Uterus (tissue), 2 donors: ENCODE data around the gene MILR1.

Experiments used
- CTCF ChIP-seq, 4 experiments: fragments of 200-600 bp in 2 of 4; fragments of 450-650 bp in 2 of 4; sonication (generic) in 2 of 4; IDR thresholded peaks; one replicate each; pipeline ENCODE4 v1.5.1; 2016 to 2019; ENCODE audit warnings: antibody characterized with exemption in 4 of 4, mild to moderate bottlenecking in 2 of 4, moderate library complexity in 1 of 4
- POLR2A ChIP-seq, 2 donors: fragments of 450-650 bp; IDR thresholded peaks; one replicate each; pipeline ENCODE4 v1.6.1; 2016; ENCODE audit warnings: antibody characterized with exemption in 2 of 2, mild to moderate bottlenecking in 1 of 2, moderate library complexity in 1 of 2

DNA sequence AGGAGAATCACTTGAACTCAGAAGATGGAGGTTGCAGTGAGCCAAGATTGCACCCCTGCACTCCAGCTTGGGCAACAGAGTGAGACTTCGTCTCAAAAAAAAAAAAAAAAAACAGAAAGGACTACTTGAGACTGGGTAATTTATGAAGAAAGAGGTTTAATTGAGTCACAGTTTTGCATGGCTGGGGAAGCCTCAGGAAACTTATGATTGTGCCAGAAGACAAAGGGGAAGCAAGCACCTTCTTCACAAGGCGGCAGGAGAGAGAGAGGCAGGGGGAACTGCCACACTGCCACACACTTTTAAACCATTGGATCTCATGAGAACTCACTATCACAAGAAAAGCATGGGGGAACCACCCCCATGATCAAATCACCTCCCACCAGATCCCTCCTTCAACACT, 9.0 kb upstream of the MILR1 start:
- TF ChIP-seq POLR2A (IDR thresholded peaks at IDR 0.05) (no peak), CTCF (IDR thresholded peaks at IDR 0.05) (no peak)
